ENCODE measurements around the gene ZC3H4.

ZC3H4 gene

GRCh38 chr19:47133021-47133471, 19.5 kb upstream of the ZC3H4 start:
- no peak for DNase-seq (ENCODE audit: low spot score)

GRCh38 chr19:47132194-47132852, 18.7 kb upstream of the ZC3H4 start:
- DNase-seq (ENCODE audit: low spot score), result no peak

- DNase-seq (ENCODE audit: low spot score), result peak; percentile 98
Observed at GRCh38 chr19:47130589-47131227, 17.1 kb upstream of the ZC3H4 start, which contains the start of gene SAE1. TSS of gene SAE1 (plus strand) at chr19:47130835. CDS start at chr19:47130931, 96 bp downstream.

GRCh38 chr19:47130120-47130588, 16.6 kb upstream of the ZC3H4 start:
- DNase-seq (ENCODE audit: low spot score), result no peak

- no peak for DNase-seq (ENCODE audit: low spot score)
Observed at GRCh38 chr19:47129579-47129978, 16.0 kb upstream of the ZC3H4 start.

GRCh38 chr19:47125669-47125938, 12.0 kb upstream of the ZC3H4 start:
- DNase-seq (ENCODE audit: low spot score), result no peak

- DNase-seq (ENCODE audit: low spot score), result peak; percentile 69
Observed at GRCh38 chr19:47124937-47125668, 11.5 kb upstream of the ZC3H4 start.

- DNase-seq (ENCODE audit: low spot score), result no peak
Observed at GRCh38 chr19:47123406-47123805, 9.8 kb upstream of the ZC3H4 start.

GRCh38 chr19:47122359-47123335, 9.1 kb upstream of the ZC3H4 start:
- no peak for DNase-seq (ENCODE audit: low spot score)

GRCh38 chr19:47120470-47121067, 7.0 kb upstream of the ZC3H4 start:
- no peak for DNase-seq (ENCODE audit: low spot score)

GRCh38 chr19:47113850-47114651, 475 bp upstream of the ZC3H4 start:
- DNase-seq (ENCODE audit: low spot score), result no peak

- DNase-seq (ENCODE audit: low spot score), result peak; percentile 69
Observed at GRCh38 chr19:47112166-47112996, 1.2 kb downstream of the ZC3H4 start.

- DNase-seq (ENCODE audit: low spot score), result no peak
Observed at GRCh38 chr19:47111682-47112165, 1.9 kb downstream of the ZC3H4 start.

GRCh38 chr19:47111006-47111621, 2.5 kb downstream of the ZC3H4 start:
- no peak for DNase-seq (ENCODE audit: low spot score)

- no peak for DNase-seq (ENCODE audit: low spot score)
Observed at GRCh38 chr19:47110521-47111005, 3.0 kb downstream of the ZC3H4 start.

- DNase-seq (ENCODE audit: low spot score), result no peak
Observed at GRCh38 chr19:47109541-47110375, 3.8 kb downstream of the ZC3H4 start.

- no peak for DNase-seq (ENCODE audit: low spot score)
Observed at GRCh38 chr19:47109177-47109540, 4.4 kb downstream of the ZC3H4 start.
